HG02642 (cell line): ENCODE results near the gene RHD.
"Not testable (repeated sequence)": the region's sequence is repeated elsewhere in the genome, so short reads cannot be mapped to it uniquely, and the experiment has no call there.

Experiments used
- ATAC-seq: cut with Tn5 transposase; IDR thresholded peaks from one replicate; pipeline ENCODE4 v1.9.1; 2021; ENCODE audit warnings: mild to moderate bottlenecking; ENCODE audit not compliant: unreplicated experiment, poor library complexity

RHD gene

GRCh38 chr1:25272238-25272637 lies at the start of gene RHD:
Gene RHD (plus strand): TSS chr1:25272509. CDS start chr1:25272548, 39 bp downstream.
- ATAC-seq = not testable (repeated sequence)

GRCh38 chr1:25222606-25223005 lies 49.7 kb upstream of the RHD start:
- no peak for ATAC-seq

- no peak for ATAC-seq
Observed at GRCh38 chr1:25223471-25223870, 48.8 kb upstream of the RHD start.

- peak; percentile 74 for ATAC-seq
Observed at GRCh38 chr1:25232027-25232865, 40.1 kb upstream of the RHD start, which contains the start of gene SYF2. Gene SYF2 (minus strand): TSS chr1:25232502. CDS start chr1:25232467, 35 bp downstream.

GRCh38 chr1:25232866-25233784 lies 39.2 kb upstream of the RHD start:
- peak; percentile 68 for ATAC-seq

GRCh38 chr1:25235411-25235810 lies 36.9 kb upstream of the RHD start:
- not testable (repeated sequence) for ATAC-seq

GRCh38 chr1:25236261-25236660 lies 36.0 kb upstream of the RHD start:
- ATAC-seq = not testable (repeated sequence)

GRCh38 chr1:25238046-25238445 lies 34.3 kb upstream of the RHD start:
- no peak for ATAC-seq

- peak; percentile 77 for ATAC-seq
Observed at GRCh38 chr1:25239681-25240541, 32.4 kb upstream of the RHD start.

- no peak for ATAC-seq
Observed at GRCh38 chr1:25243907-25244306, 28.4 kb upstream of the RHD start.

GRCh38 chr1:25245393-25245792 lies 26.9 kb upstream of the RHD start:
- ATAC-seq = no peak

GRCh38 chr1:25245809-25246599 lies 26.3 kb upstream of the RHD start:
- ATAC-seq = no peak

- peak; percentile 12 for ATAC-seq
Observed at GRCh38 chr1:25246600-25247023, 25.7 kb upstream of the RHD start.

GRCh38 chr1:25247024-25247828 lies 25.1 kb upstream of the RHD start, which contains the start of gene RSRP1:
Gene RSRP1 (minus strand): TSS chr1:25247454. CDS start chr1:25246963, 491 bp downstream.
- peak; percentile 89 for ATAC-seq

GRCh38 chr1:25247829-25248754 lies 24.2 kb upstream of the RHD start:
- ATAC-seq = peak; percentile 42

- ATAC-seq = no peak
Observed at GRCh38 chr1:25253911-25254310, 18.4 kb upstream of the RHD start.
